GM23338 (cell line): ENCODE data around the gene AHR. TPM values are rescaled to one million over a fixed set of nuclear protein-coding genes. Genes with fewer than 3 reads are reported as not detected.

ENCODE experiments used
- ATAC-seq: fragments of 200-7000 bp; cut with Tn5 transposase; 3 replicates; pipeline ENCODE4 v1.9.1; 2020
- DNase-seq: peaks from one replicate; pipeline ENCODE4 v3.0.0-alpha.2; 2015; ENCODE audit warnings: low spot score
- H2AFZ ChIP-seq: fragments of 200-600 bp; sonication (generic); 2 replicates; pipeline ENCODE4 v1.8.0; 2016; ENCODE audit warnings: antibody characterized with exemption, mild to moderate bottlenecking, moderate library complexity
- H3F3A ChIP-seq: fragments of 200-600 bp; sonication (generic); replicated peaks from 2 replicates; pipeline ENCODE4 v1.8.0; 2017; ENCODE audit warnings: antibody characterized with exemption, mixed run types, low read depth
- H3K27ac ChIP-seq: fragments of 200-600 bp; sonication (generic); 2 replicates; pipeline ENCODE4 v1.6.1; 2016; ENCODE audit warnings: low read depth
- H3K27me3 ChIP-seq: fragments of 200-600 bp; sonication (generic); 2 replicates; pipeline ENCODE4 v1.8.0; 2016; ENCODE audit warnings: mild to moderate bottlenecking, mixed run types, moderate library complexity; ENCODE audit not compliant: insufficient read depth
- H3K36me3 ChIP-seq: fragments of 200-600 bp; sonication (generic); 2 replicates; pipeline ENCODE4 v1.8.0; 2016; ENCODE audit warnings: mild to moderate bottlenecking; ENCODE audit not compliant: insufficient read depth
- H3K4me1 ChIP-seq: fragments of 200-600 bp; sonication (generic); 2 replicates; pipeline ENCODE4 v1.8.0; 2016; ENCODE audit warnings: mild to moderate bottlenecking, moderate library complexity; ENCODE audit not compliant: insufficient read depth
- H3K4me2 ChIP-seq: fragments of 200-600 bp; sonication (generic); 2 replicates; pipeline ENCODE4 v1.7.1; 2017; ENCODE audit warnings: mixed run types
- H3K4me3 ChIP-seq: fragments of 200-600 bp; sonication (generic); 2 replicates; pipeline ENCODE4 v1.6.1; 2016; ENCODE audit warnings: mixed run types
- H3K79me2 ChIP-seq: fragments of 200-600 bp; sonication (generic); replicated peaks from 2 replicates; pipeline ENCODE4 v1.8.0; 2017; ENCODE audit warnings: mild to moderate bottlenecking; ENCODE audit not compliant: insufficient read depth
- H3K9me2 ChIP-seq: fragments of 200-600 bp; sonication (generic); 2 replicates; pipeline ENCODE4 v1.8.0; 2017; ENCODE audit not compliant: insufficient read depth
- H4K20me1 ChIP-seq: fragments of 200-600 bp; sonication (generic); replicated peaks from 2 replicates; pipeline ENCODE4 v1.8.0; 2017; ENCODE audit warnings: mild to moderate bottlenecking; ENCODE audit not compliant: insufficient read depth
- H3K27ac Mint-ChIP-seq: 2 replicates; pipeline ENCODE4 v1.8.0; 2020; ENCODE audit warnings: inconsistent platforms, mild to moderate bottlenecking, moderate library complexity, mixed read lengths
- H3K27me3 Mint-ChIP-seq: 3 replicates; pipeline ENCODE4 v1.8.0; 2022; ENCODE audit warnings: low read depth, mild to moderate bottlenecking, moderate library complexity, mixed read lengths, inconsistent platforms; ENCODE audit not compliant: insufficient read depth, poor library complexity
- H3K36me3 Mint-ChIP-seq: 3 replicates; pipeline ENCODE4 v1.8.0; 2021; ENCODE audit warnings: low read depth, mild to moderate bottlenecking, inconsistent platforms, moderate library complexity, mixed read lengths
- H3K4me1 Mint-ChIP-seq: 3 replicates; pipeline ENCODE4 v1.8.0; 2020; ENCODE audit warnings: mild to moderate bottlenecking, inconsistent platforms, mixed read lengths
- H3K4me3 Mint-ChIP-seq: 3 replicates; pipeline ENCODE4 v1.8.0; 2021; ENCODE audit warnings: moderate library complexity, mild to moderate bottlenecking, inconsistent platforms, mixed read lengths
- H3K9me3 Mint-ChIP-seq: 3 replicates; pipeline ENCODE4 v1.8.0; 2020; ENCODE audit warnings: moderate library complexity, mild to moderate bottlenecking, inconsistent platforms, mixed read lengths
- CREB1 ChIP-seq: fragments of 250-450 bp; sonication (Bioruptor Pico); IDR thresholded peaks from 2 replicates; pipeline ENCODE4 v1.5.0; 2020; ENCODE audit warnings: low read depth, mild to moderate bottlenecking, moderate library complexity
- EZH2phosphoT487 ChIP-seq: fragments of 200-600 bp; sonication (generic); IDR thresholded peaks from one replicate; pipeline ENCODE4 v1.8.1; 2018; ENCODE audit warnings: antibody characterized with exemption; ENCODE audit not compliant: unreplicated experiment
- JUNB ChIP-seq: IDR thresholded peaks from one replicate; pipeline ENCODE4 v1.6.1; 2016; ENCODE audit warnings: antibody characterized with exemption; ENCODE audit not compliant: unreplicated experiment
- NANOG ChIP-seq: IDR thresholded peaks from 2 replicates; pipeline ENCODE4 v1.6.1; 2016; ENCODE audit warnings: antibody characterized with exemption, borderline replicate concordance
- POLR2AphosphoS5 ChIP-seq: IDR thresholded peaks from 2 replicates; pipeline ENCODE4 v1.6.1; 2016; ENCODE audit warnings: antibody characterized with exemption, low read depth
- ZNF114 ChIP-seq: fragments of 250-450 bp; sonication (Bioruptor Pico); IDR thresholded peaks from 2 replicates; pipeline ENCODE4 v1.5.0; 2020; ENCODE audit warnings: mild to moderate bottlenecking, moderate library complexity
- ZNF331 ChIP-seq: fragments of 250-450 bp; sonication (Bioruptor Pico); IDR thresholded peaks from 2 replicates; pipeline ENCODE4 v1.5.0; 2020; ENCODE audit warnings: low read depth, mild to moderate bottlenecking, moderate library complexity
- polyA plus RNA-seq: library from polyadenylated mRNA; unstranded; fragments of >200 nt; fragmentation: Nextera tagmentation; extraction: Ambion mirVana; gene quantifications from 2 replicates; pipeline ENCODE4 v1.2.1, GENCODE V29; 2016
- total RNA-seq: library from RNA; depleted of rRNA; stranded (reverse); fragments of >200 nt; shearing (Covaris generic); gene quantifications from 2 replicates; pipeline ENCODE4 v1.2.3, GENCODE V29; 2014
- TF ChIP-seq, protein P1 (sequence below): fragments of 250-450 bp; sonication (Bioruptor Pico); IDR thresholded peaks from 2 replicates; pipeline ENCODE4 v1.5.0; 2020; ENCODE audit warnings: mild to moderate bottlenecking, moderate library complexity
- TF ChIP-seq, protein P2 (sequence below), 2 experiments: fragments of 200-600 bp in 1 of 2; sonication (generic) in 1 of 2; conservative IDR thresholded peaks; 2 replicates each; pipeline versions ENCODE4 v1.5.1 to v1.6.1; 2016 to 2017; ENCODE audit warnings: antibody characterized with exemption in 2 of 2, low read depth in 2 of 2, mild to moderate bottlenecking in 2 of 2, moderate library complexity in 1 of 2
- TF ChIP-seq, protein P3 (sequence below): IDR thresholded peaks from 2 replicates; pipeline ENCODE4 v1.6.1; 2016; ENCODE audit warnings: antibody characterized with exemption

The AHR gene
- total and polyA plus RNA-seq, 2 experiments from 2014 or later = 3.4 to 14.9 TPM

DNA sequence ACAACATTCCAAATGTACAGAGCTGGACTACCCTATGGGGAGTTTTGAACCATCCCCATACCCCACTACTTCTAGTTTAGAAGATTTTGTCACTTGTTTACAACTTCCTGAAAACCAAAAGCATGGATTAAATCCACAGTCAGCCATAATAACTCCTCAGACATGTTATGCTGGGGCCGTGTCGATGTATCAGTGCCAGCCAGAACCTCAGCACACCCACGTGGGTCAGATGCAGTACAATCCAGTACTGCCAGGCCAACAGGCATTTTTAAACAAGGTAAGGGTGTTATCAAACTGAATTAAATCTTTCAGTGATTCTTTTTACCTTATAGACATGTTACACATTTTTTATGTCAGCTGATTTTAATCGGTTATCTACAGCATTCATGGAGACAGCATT lies 41.5 kb downstream of the AHR start:
- Histone ChIP-seq H3K36me3 (no peaks in the 10 kb centered on the region; the same call in 1 of the 2 replicates), H3K4me1 (peaks cover 16% of the 10 kb centered on the region; the same call in 1 of the 2 replicates), H3K4me2 (0 out of 2 replicates have a peak overlapping the region, but pooled peaks have one; percentile 13), H2AFZ (no peak overlapping the region), H3K9me2 (no peaks in the 10 kb centered on the region), H3K79me2 (no peaks in the 10 kb centered on the region), H3K27me3 (no peaks in the 10 kb centered on the region), H3F3A (no peaks in the 10 kb centered on the region), H3K4me3 (no peak overlapping the region), H4K20me1 (no peaks in the 10 kb centered on the region), H3K27ac (no peak overlapping the region)
- Mint-ChIP-seq H3K4me1 (peaks cover 19% of the 10 kb centered on the region; the same call in 2 of the 3 replicates), H3K4me3 (no peak overlapping the region), H3K36me3 (peaks cover 27% of the 10 kb centered on the region), H3K27me3 (no peaks in the 10 kb centered on the region), H3K27ac (peak overlapping the region; percentile 65), H3K9me3 (no peaks in the 10 kb centered on the region)
- DNase-seq (no peak), ATAC-seq (no peak)
- TF ChIP-seq, protein P1, sequence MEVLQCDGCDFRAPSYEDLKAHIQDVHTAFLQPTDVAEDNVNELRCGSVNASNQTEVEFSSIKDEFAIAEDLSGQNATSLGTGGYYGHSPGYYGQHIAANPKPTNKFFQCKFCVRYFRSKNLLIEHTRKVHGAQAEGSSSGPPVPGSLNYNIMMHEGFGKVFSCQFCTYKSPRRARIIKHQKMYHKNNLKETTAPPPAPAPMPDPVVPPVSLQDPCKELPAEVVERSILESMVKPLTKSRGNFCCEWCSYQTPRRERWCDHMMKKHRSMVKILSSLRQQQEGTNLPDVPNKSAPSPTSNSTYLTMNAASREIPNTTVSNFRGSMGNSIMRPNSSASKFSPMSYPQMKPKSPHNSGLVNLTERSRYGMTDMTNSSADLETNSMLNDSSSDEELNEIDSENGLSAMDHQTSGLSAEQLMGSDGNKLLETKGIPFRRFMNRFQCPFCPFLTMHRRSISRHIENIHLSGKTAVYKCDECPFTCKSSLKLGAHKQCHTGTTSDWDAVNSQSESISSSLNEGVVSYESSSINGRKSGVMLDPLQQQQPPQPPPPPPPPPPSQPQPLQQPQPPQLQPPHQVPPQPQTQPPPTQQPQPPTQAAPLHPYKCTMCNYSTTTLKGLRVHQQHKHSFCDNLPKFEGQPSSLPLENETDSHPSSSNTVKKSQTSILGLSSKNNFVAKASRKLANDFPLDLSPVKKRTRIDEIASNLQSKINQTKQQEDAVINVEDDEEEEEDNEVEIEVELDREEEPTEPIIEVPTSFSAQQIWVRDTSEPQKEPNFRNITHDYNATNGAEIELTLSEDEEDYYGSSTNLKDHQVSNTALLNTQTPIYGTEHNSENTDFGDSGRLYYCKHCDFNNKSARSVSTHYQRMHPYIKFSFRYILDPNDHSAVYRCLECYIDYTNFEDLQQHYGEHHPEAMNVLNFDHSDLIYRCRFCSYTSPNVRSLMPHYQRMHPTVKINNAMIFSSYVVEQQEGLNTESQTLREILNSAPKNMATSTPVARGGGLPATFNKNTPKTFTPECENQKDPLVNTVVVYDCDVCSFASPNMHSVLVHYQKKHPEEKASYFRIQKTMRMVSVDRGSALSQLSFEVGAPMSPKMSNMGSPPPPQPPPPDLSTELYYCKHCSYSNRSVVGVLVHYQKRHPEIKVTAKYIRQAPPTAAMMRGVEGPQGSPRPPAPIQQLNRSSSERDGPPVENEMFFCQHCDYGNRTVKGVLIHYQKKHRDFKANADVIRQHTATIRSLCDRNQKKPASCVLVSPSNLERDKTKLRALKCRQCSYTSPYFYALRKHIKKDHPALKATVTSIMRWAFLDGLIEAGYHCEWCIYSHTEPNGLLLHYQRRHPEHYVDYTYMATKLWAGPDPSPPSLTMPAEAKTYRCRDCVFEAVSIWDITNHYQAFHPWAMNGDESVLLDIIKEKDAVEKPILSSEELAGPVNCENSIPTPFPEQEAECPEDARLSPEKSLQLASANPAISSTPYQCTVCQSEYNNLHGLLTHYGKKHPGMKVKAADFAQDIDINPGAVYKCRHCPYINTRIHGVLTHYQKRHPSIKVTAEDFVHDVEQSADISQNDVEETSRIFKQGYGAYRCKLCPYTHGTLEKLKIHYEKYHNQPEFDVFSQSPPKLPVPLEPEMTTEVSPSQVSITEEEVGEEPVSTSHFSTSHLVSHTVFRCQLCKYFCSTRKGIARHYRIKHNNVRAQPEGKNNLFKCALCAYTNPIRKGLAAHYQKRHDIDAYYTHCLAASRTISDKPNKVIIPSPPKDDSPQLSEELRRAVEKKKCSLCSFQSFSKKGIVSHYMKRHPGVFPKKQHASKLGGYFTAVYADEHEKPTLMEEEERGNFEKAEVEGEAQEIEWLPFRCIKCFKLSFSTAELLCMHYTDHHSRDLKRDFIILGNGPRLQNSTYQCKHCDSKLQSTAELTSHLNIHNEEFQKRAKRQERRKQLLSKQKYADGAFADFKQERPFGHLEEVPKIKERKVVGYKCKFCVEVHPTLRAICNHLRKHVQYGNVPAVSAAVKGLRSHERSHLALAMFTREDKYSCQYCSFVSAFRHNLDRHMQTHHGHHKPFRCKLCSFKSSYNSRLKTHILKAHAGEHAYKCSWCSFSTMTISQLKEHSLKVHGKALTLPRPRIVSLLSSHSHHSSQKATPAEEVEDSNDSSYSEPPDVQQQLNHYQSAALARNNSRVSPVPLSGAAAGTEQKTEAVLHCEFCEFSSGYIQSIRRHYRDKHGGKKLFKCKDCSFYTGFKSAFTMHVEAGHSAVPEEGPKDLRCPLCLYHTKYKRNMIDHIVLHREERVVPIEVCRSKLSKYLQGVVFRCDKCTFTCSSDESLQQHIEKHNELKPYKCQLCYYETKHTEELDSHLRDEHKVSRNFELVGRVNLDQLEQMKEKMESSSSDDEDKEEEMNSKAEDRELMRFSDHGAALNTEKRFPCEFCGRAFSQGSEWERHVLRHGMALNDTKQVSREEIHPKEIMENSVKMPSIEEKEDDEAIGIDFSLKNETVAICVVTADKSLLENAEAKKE (CRISPR knock-in tag) = no peak
- no peak for TF ChIP-seq JUNB

DNA sequence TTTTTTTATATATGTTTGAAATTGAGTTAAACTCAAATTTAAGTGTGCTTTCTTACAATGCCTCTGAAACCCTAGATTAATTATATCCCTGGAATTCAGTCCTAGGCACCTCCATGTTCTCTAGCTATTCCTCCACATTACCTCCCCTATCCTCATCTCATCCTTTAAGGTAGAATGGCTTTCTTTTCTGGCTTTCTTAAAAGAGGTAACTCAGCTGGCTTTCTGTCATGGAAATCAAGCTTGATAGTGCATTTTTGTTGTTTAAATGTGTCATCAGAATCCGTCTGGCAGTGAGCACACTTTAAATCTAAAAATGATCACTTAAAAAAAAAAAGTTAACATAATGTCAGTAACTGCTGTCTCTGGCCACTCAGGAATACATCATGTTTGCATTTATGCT lies 42.2 kb downstream of the AHR start:
- Mint-ChIP-seq H3K4me1 (peaks cover 19% of the 10 kb centered on the region; the same call in 2 of the 3 replicates), H3K9me3 (no peaks in the 10 kb centered on the region), H3K27ac (peak overlapping the region; percentile 74; the same call in 1 of the 2 replicates), H3K4me3 (peak overlapping the region; percentile 38; the same call in 2 of the 3 replicates), H3K36me3 (peaks cover 26% of the 10 kb centered on the region), H3K27me3 (no peaks in the 10 kb centered on the region)
- no peak overlapping the region for H2AFZ ChIP-seq
- no peaks in the 10 kb centered on the region for H3K27me3 ChIP-seq
- H3F3A ChIP-seq = no peaks in the 10 kb centered on the region
- H3K27ac ChIP-seq = no peak overlapping the region
- no peaks in the 10 kb centered on the region for H3K79me2 ChIP-seq
- no peaks in the 10 kb centered on the region for H3K9me2 ChIP-seq
- no peaks in the 10 kb centered on the region for H4K20me1 ChIP-seq
- H3K4me1 ChIP-seq = peaks cover 16% of the 10 kb centered on the region; the same call in 1 of the 2 replicates
- no peak overlapping the region for H3K4me3 ChIP-seq
- DNase-seq (peak; percentile 57), ATAC-seq (peak; percentile 78)
- no peaks in the 10 kb centered on the region; the same call in 1 of the 2 replicates for H3K36me3 ChIP-seq
- H3K4me2 ChIP-seq = peak overlapping the region; percentile 13; the same call in 1 of the 2 replicates
- TF ChIP-seq CREB1 = 0 out of 2 replicates have a peak, but pooled peaks have one; percentile 7
- peak; percentile 83; the same call in 1 of the 2 replicates for TF ChIP-seq NANOG
- TF ChIP-seq, protein P2, sequence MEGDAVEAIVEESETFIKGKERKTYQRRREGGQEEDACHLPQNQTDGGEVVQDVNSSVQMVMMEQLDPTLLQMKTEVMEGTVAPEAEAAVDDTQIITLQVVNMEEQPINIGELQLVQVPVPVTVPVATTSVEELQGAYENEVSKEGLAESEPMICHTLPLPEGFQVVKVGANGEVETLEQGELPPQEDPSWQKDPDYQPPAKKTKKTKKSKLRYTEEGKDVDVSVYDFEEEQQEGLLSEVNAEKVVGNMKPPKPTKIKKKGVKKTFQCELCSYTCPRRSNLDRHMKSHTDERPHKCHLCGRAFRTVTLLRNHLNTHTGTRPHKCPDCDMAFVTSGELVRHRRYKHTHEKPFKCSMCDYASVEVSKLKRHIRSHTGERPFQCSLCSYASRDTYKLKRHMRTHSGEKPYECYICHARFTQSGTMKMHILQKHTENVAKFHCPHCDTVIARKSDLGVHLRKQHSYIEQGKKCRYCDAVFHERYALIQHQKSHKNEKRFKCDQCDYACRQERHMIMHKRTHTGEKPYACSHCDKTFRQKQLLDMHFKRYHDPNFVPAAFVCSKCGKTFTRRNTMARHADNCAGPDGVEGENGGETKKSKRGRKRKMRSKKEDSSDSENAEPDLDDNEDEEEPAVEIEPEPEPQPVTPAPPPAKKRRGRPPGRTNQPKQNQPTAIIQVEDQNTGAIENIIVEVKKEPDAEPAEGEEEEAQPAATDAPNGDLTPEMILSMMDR (conservative IDR thresholded peaks at IDR 0.05; ENCODE audit: low read depth in 2 of 2) = no peak
- TF ChIP-seq EZH2phosphoT487 = no peak
- TF ChIP-seq ZNF331 (CRISPR knock-in tag) = no peak
- no peak for TF ChIP-seq POLR2AphosphoS5
- no peak for TF ChIP-seq ZNF114 (CRISPR knock-in tag)
- TF ChIP-seq, protein P3, sequence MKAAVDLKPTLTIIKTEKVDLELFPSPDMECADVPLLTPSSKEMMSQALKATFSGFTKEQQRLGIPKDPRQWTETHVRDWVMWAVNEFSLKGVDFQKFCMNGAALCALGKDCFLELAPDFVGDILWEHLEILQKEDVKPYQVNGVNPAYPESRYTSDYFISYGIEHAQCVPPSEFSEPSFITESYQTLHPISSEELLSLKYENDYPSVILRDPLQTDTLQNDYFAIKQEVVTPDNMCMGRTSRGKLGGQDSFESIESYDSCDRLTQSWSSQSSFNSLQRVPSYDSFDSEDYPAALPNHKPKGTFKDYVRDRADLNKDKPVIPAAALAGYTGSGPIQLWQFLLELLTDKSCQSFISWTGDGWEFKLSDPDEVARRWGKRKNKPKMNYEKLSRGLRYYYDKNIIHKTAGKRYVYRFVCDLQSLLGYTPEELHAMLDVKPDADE = no peak
